Measurements from ENCODE around the gene CD72. TPM values are rescaled to one million over a fixed set of nuclear protein-coding genes. Genes with fewer than 3 reads are reported as not detected.
"Not testable (repeated sequence)": the region's sequence is repeated elsewhere in the genome, so short reads cannot be mapped to it uniquely, and the experiment has no call there.

CD72 gene
- total RNA-seq, 6 donors from 2014 or later: 2.5 to 44.0 (median 7.2) TPM

GRCh38 chr9:35599763-35600604, 18.2 kb downstream of the CD72 start:
- H3K4me3 ChIP-seq: no peak overlapping the region
- WGBS, 2 donors: 76 to 82% methylated on average over 10 to 12 of the region's 14 CpGs
- H3K27ac ChIP-seq: no peak overlapping the region
- peaks cover 5 to 28% (median 13%) of the 10 kb centered on the region in 4 donors for H3K4me1 ChIP-seq
- no peaks in the 10 kb centered on the region for H3K36me3 ChIP-seq
- ATAC-seq (ENCODE audit: low FRiP score in 2 of 2) (no peak), DNase-seq (peak in 1 of 2 donors; percentile 61)
- TF ChIP-seq EP300 (IDR thresholded peaks at IDR 0.05): no peak
- TF ChIP-seq POLR2AphosphoS5 (IDR thresholded peaks at IDR 0.05): no peak
- no peak for TF ChIP-seq POLR2A (IDR thresholded peaks at IDR 0.05)
- TF ChIP-seq CTCF (IDR thresholded peaks at IDR 0.05): no peak
- H3K27me3 ChIP-seq: no peaks in the 10 kb centered on the region
- H3K9me3 ChIP-seq: no peaks in the 10 kb centered on the region

GRCh38 chr9:35598866-35599590, 19.2 kb downstream of the CD72 start:
- Histone ChIP-seq H3K36me3 (no peaks in the 10 kb centered on the region), H3K27me3 (no peaks in the 10 kb centered on the region), H3K27ac (peak overlapping the region in 1 of 4 donors; percentile 48), H3K4me1 (peaks cover 5 to 22% (median 13%) of the 10 kb centered on the region in 4 donors), H3K4me3 (no peak overlapping the region), H3K9me3 (peaks cover 0 to 5% (median under 1%) of the 10 kb centered on the region in 4 donors)
- TF ChIP-seq CTCF (IDR thresholded peaks at IDR 0.05) (no peak), POLR2AphosphoS5 (IDR thresholded peaks at IDR 0.05) (no peak), POLR2A (IDR thresholded peaks at IDR 0.05) (no peak), EP300 (IDR thresholded peaks at IDR 0.05) (no peak)
- 71 to 88% methylated on average over 6 to 9 of the region's 11 CpGs for whole genome bisulfite sequencing, 2 donors
- ATAC-seq (ENCODE audit: low FRiP score in 2 of 2) (peak in 1 of 2 donors; percentile 74), DNase-seq (peak; percentile 61 to 63)

GRCh38 chr9:35596907-35597306, 21.3 kb downstream of the CD72 start:
- ATAC-seq (ENCODE audit: low FRiP score in 2 of 2); DNase-seq; H3K36me3 ChIP-seq; H3K27me3 ChIP-seq; H3K4me3 ChIP-seq; H3K27ac ChIP-seq: not testable (repeated sequence)
- 94 to 96% methylated on average over 2 of the region's 2 CpGs for WGBS, 2 donors
- H3K4me1 ChIP-seq: peaks cover 0 to 11% (median 4%) of the 10 kb centered on the region in 4 donors
- peaks cover 10 to 22% (median 15%) of the 10 kb centered on the region in 4 donors for H3K9me3 ChIP-seq

- Histone ChIP-seq H3K4me3 (no peak overlapping the region), H3K27ac (no peak overlapping the region), H3K27me3 (no peaks in the 10 kb centered on the region), H3K36me3 (no peaks in the 10 kb centered on the region), H3K9me3 (peaks cover 10 to 22% (median 15%) of the 10 kb centered on the region in 4 donors), H3K4me1 (peaks cover 0 to 11% (median 4%) of the 10 kb centered on the region in 4 donors)
- DNase-seq: no peak
- no peak for TF ChIP-seq EP300 (IDR thresholded peaks at IDR 0.05)
- no peak for TF ChIP-seq POLR2AphosphoS5 (IDR thresholded peaks at IDR 0.05)
- TF ChIP-seq POLR2A (IDR thresholded peaks at IDR 0.05): no peak
- no peak for TF ChIP-seq CTCF (IDR thresholded peaks at IDR 0.05)
- no peak for ATAC-seq (ENCODE audit: low FRiP score in 2 of 2)
- WGBS, 2 donors: 90 to 96% methylated on average over 4 of the region's 4 CpGs
These were observed 23.7 kb downstream of the CD72 start for GRCh38 chr9:35594471-35594870.

GRCh38 chr9:35593581-35593980, 24.6 kb downstream of the CD72 start:
- peaks cover 10 to 22% (median 15%) of the 10 kb centered on the region in 4 donors for H3K9me3 ChIP-seq
- H3K36me3 ChIP-seq: no peaks in the 10 kb centered on the region
- no peak overlapping the region for H3K27ac ChIP-seq
- ATAC-seq (ENCODE audit: low FRiP score in 2 of 2): no peak
- H3K27me3 ChIP-seq: no peaks in the 10 kb centered on the region
- DNase-seq: no peak
- TF ChIP-seq EP300 (IDR thresholded peaks at IDR 0.05) (no peak), POLR2AphosphoS5 (IDR thresholded peaks at IDR 0.05) (no peak), POLR2A (IDR thresholded peaks at IDR 0.05) (no peak), CTCF (IDR thresholded peaks at IDR 0.05) (no peak)
- H3K4me3 ChIP-seq: no peak overlapping the region
- H3K4me1 ChIP-seq: peaks cover 0 to 2% (median under 1%) of the 10 kb centered on the region in 4 donors

- not testable (repeated sequence) for H3K4me3 ChIP-seq; H3K36me3 ChIP-seq; DNase-seq; ATAC-seq (ENCODE audit: low FRiP score in 2 of 2); H3K27ac ChIP-seq; H3K27me3 ChIP-seq; H3K4me1 ChIP-seq
- H3K9me3 ChIP-seq: peaks cover 11 to 15% (median 13%) of the 10 kb centered on the region in 4 donors
- 86 to 91% methylated on average over 5 of the region's 5 CpGs for WGBS, 2 donors
These were observed 29.7 kb downstream of the CD72 start for GRCh38 chr9:35588506-35588905.

- H3K4me1 ChIP-seq; H3K27me3 ChIP-seq; DNase-seq; H3K27ac ChIP-seq; H3K4me3 ChIP-seq; ATAC-seq (ENCODE audit: low FRiP score in 2 of 2); H3K36me3 ChIP-seq: not testable (repeated sequence)
- WGBS, 2 donors: 80 to 92% methylated on average over 3 of the region's 3 CpGs
- H3K9me3 ChIP-seq: peaks cover 0 to 13% (median 10%) of the 10 kb centered on the region in 4 donors
These were observed 33.5 kb downstream of the CD72 start for GRCh38 chr9:35584681-35585080.

GRCh38 chr9:35583521-35583920, 34.7 kb downstream of the CD72 start:
- H3K9me3 ChIP-seq: peaks cover 0 to 16% (median 12%) of the 10 kb centered on the region in 4 donors
- not testable (repeated sequence) for H3K4me3 ChIP-seq; DNase-seq; H3K36me3 ChIP-seq; ATAC-seq (ENCODE audit: low FRiP score in 2 of 2); H3K27me3 ChIP-seq; H3K27ac ChIP-seq; H3K4me1 ChIP-seq
- whole genome bisulfite sequencing, 2 donors: 65 to 94% methylated on average over 4 to 6 of the region's 6 CpGs

Measured in upper lobe of left lung (tissue), 6 donors.